Occipital lobe (tissue), 2 donors: ENCODE measurements around the gene MDN1. TPM values are rescaled to one million over a fixed set of nuclear protein-coding genes. Genes with fewer than 3 reads are reported as not detected.
"Not testable (repeated sequence)": the region's sequence is repeated elsewhere in the genome, so short reads cannot be mapped to it uniquely, and the experiment has no call there.

Experiments
- DNase-seq: peaks from one replicate; lab custom pipeline; 2025; lab: John Stamatoyannopoulos, UW
- total RNA-seq: library from RNA; depleted of rRNA; stranded (reverse); fragments of >200 nt; gene quantifications from one replicate; pipeline ENCODE4 v1.2.3, GENCODE V29; 2014

The MDN1 gene
- 34.8 TPM for total RNA-seq

- DNase-seq = peak; percentile 87
These were observed at the start of gene MDN1 for GRCh38 chr6:89819336-89820130. Gene MDN1, minus strand, starts transcription at chr6:89819794. Its CDS starts 187 bp downstream, at chr6:89819607.

GRCh38 chr6:89866024-89866678, 46.6 kb upstream of the MDN1 start:
- DNase-seq = no peak

- DNase-seq = no peak
These were observed 43.1 kb upstream of the MDN1 start for GRCh38 chr6:89862698-89863097.

- no peak for DNase-seq
These were observed 42.7 kb upstream of the MDN1 start for GRCh38 chr6:89862273-89862672.

- DNase-seq = no peak
These were observed 40.1 kb upstream of the MDN1 start for GRCh38 chr6:89859744-89860143.

GRCh38 chr6:89858041-89858440, 38.4 kb upstream of the MDN1 start:
- DNase-seq = no peak

GRCh38 chr6:89853068-89853467, 33.5 kb upstream of the MDN1 start:
- no peak for DNase-seq

- not testable (repeated sequence) for DNase-seq
These were observed 27.9 kb upstream of the MDN1 start for GRCh38 chr6:89847513-89847912.

- DNase-seq = no peak
These were observed 23.5 kb upstream of the MDN1 start for GRCh38 chr6:89843070-89843469.

- no peak for DNase-seq
These were observed 22.6 kb upstream of the MDN1 start for GRCh38 chr6:89842228-89842627.

- no peak for DNase-seq
These were observed 20.9 kb upstream of the MDN1 start for GRCh38 chr6:89840538-89840937.

GRCh38 chr6:89836639-89837222, 17.1 kb upstream of the MDN1 start:
- no peak for DNase-seq

GRCh38 chr6:89834884-89835792, 15.5 kb upstream of the MDN1 start:
- no peak for DNase-seq

- no peak for DNase-seq
These were observed 10.7 kb upstream of the MDN1 start for GRCh38 chr6:89830170-89830809.

GRCh38 chr6:89829472-89830169, 10.0 kb upstream of the MDN1 start, which contains the start of gene CASP8AP2:
Gene CASP8AP2, plus strand, starts transcription at chr6:89829880.
- DNase-seq = peak; percentile 94

GRCh38 chr6:89828988-89829471, 9.4 kb upstream of the MDN1 start:
- no peak for DNase-seq

- DNase-seq = not testable (repeated sequence)
These were observed 8.9 kb upstream of the MDN1 start for GRCh38 chr6:89828475-89828987.

- DNase-seq = no peak
These were observed 6.5 kb upstream of the MDN1 start for GRCh38 chr6:89826029-89826528.

GRCh38 chr6:89818977-89819335, 638 bp downstream of the MDN1 start:
- peak; percentile 41 for DNase-seq

- no peak for DNase-seq
These were observed 2.1 kb downstream of the MDN1 start for GRCh38 chr6:89817481-89817880.
